CD4-positive, alpha-beta T cell treated with Interferon gamma for 1 hour (primary cell): ENCODE measurements around the gene ANTXR1.

Source experiments
- DNase-seq: peaks from one replicate; pipeline ENCODE4 v3.0.0-alpha.2; 2020

The ANTXR1 gene

GRCh38 chr2:69102041-69102593 lies 89.1 kb downstream of the ANTXR1 start:
- DNase-seq: no peak

- DNase-seq: no peak
These were observed 90.4 kb downstream of the ANTXR1 start for GRCh38 chr2:69103419-69103818.

GRCh38 chr2:69104261-69104660 lies 91.3 kb downstream of the ANTXR1 start:
- DNase-seq: no peak

GRCh38 chr2:69109255-69109654 lies 96.3 kb downstream of the ANTXR1 start:
- DNase-seq: no peak

GRCh38 chr2:69111076-69111475 lies 98.1 kb downstream of the ANTXR1 start:
- DNase-seq: no peak

GRCh38 chr2:69113627-69114026 lies 100.6 kb downstream of the ANTXR1 start:
- DNase-seq: no peak

- no peak for DNase-seq
These were observed 101.6 kb downstream of the ANTXR1 start for GRCh38 chr2:69114534-69114933.

- DNase-seq: no peak
These were observed 103.5 kb downstream of the ANTXR1 start for GRCh38 chr2:69116438-69116837.

- no peak for DNase-seq
These were observed 105.6 kb downstream of the ANTXR1 start for GRCh38 chr2:69118609-69119008.

GRCh38 chr2:69119104-69119894 lies 106.3 kb downstream of the ANTXR1 start:
- no peak for DNase-seq

GRCh38 chr2:69122271-69122670 lies 109.3 kb downstream of the ANTXR1 start:
- no peak for DNase-seq

GRCh38 chr2:69123182-69123581 lies 110.2 kb downstream of the ANTXR1 start:
- no peak for DNase-seq

GRCh38 chr2:69124343-69124742 lies 111.4 kb downstream of the ANTXR1 start:
- DNase-seq: no peak

- DNase-seq: no peak
These were observed 112.8 kb downstream of the ANTXR1 start for GRCh38 chr2:69125816-69126215.

- no peak for DNase-seq
These were observed 113.4 kb downstream of the ANTXR1 start for GRCh38 chr2:69126341-69126740.

GRCh38 chr2:69131452-69131851 lies 118.5 kb downstream of the ANTXR1 start:
- DNase-seq: no peak

- DNase-seq: no peak
These were observed 119.2 kb downstream of the ANTXR1 start for GRCh38 chr2:69131983-69132675.

- no peak for DNase-seq
These were observed 120.1 kb downstream of the ANTXR1 start for GRCh38 chr2:69132960-69133590.

GRCh38 chr2:69133898-69134297 lies 120.9 kb downstream of the ANTXR1 start:
- DNase-seq: no peak

- no peak for DNase-seq
These were observed 121.4 kb downstream of the ANTXR1 start for GRCh38 chr2:69134306-69134945.

GRCh38 chr2:69138247-69138772 lies 125.3 kb downstream of the ANTXR1 start:
- DNase-seq: no peak

- no peak for DNase-seq
These were observed 125.9 kb downstream of the ANTXR1 start for GRCh38 chr2:69138793-69139459.
